HTERT RPE-1 (cell line): ENCODE data around the gene CDON.

Source experiments
- in situ Hi-C: fragments of 300-500 bp; cut with MboI; formaldehyde crosslinking; loops from 4 replicates; pipeline ENCODE4 v1.14.3; 2020; ENCODE audit warnings: low sequenced_read_pairs

Gene CDON

DNA sequence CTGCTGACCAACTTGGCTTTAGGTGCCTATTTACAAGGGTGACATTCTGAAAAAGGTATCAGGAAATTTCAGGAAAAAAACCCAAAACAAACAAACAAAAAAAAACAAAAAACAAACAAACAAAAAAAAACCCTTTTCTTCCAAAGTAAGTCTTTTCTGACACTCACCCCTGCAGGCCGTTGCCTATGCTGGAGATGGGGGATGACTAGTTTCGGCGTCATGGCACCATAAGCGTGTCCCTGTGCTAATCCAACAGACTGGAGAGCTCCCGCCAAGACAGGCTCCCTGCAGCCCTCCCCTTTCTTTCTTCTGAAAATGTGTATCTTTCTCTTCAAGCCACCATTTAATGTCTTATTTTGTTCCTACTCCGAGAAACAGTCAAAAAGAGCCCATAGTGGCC is 103.2 kb downstream of the CDON start:
- in situ Hi-C loops = no loop called here

GRCh38 chr11:125958872-125959400 is 103.7 kb downstream of the CDON start:
- in situ Hi-C loops = no loop called here

DNA sequence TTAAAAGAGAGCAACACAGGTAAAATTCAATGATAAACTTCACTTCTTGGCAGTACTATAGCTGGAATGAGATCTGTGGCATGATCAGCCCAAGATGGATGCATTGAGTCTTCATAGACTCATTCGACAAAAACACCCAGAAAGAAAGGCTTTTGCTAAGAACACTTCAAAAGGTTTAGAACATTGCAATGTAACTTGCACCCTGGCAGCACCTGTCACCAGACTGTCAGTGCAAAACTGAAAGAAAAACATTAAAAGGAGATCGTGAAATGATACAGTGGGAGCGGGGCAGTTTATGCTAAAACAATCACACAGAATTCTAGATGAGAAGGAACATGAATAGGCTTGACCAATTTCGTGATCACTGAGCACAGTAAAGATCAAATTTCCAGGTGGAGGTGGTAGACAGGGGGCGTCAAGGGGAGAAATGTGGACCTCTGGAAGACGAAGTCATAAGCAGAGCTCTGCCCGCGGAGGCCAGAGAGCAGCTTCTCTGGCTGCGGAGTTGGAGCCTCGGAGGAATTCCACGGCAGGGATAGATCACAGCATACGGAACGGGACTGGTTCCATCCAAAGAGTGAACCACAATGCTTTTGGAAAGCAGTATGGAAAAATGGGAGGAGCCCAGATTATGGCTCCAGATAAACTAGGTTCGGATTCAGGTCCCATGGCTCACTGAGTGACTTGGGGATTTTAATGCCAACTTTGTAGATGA is 104.9 kb downstream of the CDON start:
- in situ Hi-C loops = no loop called here

GRCh38 chr11:125956391-125957134 is 106.1 kb downstream of the CDON start:
- in situ Hi-C loops = no loop called here

DNA sequence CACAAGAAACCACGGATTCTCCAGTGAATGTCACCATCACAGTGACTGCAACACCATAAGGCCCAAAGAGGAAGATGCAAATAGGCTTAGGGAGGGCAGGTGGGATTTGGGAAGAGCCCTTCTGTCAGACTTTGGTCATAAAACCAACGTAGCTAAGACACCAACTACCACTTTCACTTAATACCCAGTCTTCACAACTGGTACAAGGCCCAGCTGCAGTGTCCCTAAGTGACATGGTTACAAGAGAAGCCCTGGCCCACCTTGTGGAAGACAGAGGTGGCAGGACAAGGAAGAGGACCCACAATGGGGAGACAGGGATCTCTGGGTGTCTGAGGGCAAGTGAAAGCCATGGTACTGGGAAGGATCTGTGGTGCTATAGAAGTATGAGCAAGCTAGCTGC is 106.8 kb downstream of the CDON start:
- in situ Hi-C loops = no loop called here

GRCh38 chr11:125954945-125955640 is 107.6 kb downstream of the CDON start:
- in situ Hi-C loops = no loop called here

- in situ Hi-C loops = no loop called here
Measured at GRCh38 chr11:125954123-125954944, 108.3 kb downstream of the CDON start.

DNA sequence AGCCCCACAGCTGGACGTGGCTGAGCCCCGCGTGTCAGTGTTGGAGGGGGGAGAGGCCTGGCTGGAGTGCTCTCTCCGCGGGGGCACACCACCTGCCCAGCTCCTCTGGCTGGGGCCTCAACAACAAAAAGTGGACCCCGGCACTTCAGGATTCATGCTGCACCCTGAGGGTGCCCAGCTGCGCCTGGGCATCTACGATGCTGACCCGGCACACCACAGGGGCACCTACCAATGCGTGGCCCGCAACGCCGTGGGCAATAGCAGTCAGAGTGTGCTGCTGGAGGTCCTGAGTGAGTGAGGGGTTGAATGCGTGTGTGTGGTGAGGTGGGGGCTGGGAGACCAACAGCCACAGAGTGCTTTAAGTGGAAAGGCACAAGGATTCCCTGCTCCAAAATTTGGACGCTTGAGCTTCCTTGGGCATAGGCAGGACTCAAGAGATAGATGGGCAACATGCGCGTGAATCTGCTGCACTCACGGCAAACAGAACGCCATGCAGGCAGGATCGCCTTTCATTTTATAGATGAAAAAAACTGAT is 109.2 kb downstream of the CDON start:
- in situ Hi-C loops = no loop called here

DNA sequence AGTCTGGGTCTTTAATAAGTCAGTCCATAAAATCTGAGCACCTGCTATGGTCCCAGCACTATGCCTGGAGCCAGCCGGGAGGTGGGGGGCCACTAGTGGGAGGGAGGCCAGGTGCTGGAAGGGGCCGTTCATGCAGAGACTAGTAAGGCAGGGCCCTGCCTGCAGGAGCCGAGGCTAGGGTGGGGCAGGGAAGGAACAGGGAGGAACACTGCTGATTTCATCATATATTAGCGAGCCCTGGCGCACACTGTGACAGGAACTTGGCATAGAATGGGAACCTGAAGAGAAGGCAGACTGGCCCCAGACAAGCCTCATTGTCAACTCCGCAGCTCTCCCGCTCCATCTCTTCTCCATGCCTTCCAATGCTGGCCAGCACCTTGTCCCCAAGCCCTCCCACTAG is 109.7 kb downstream of the CDON start:
- in situ Hi-C loops = no loop called here

DNA sequence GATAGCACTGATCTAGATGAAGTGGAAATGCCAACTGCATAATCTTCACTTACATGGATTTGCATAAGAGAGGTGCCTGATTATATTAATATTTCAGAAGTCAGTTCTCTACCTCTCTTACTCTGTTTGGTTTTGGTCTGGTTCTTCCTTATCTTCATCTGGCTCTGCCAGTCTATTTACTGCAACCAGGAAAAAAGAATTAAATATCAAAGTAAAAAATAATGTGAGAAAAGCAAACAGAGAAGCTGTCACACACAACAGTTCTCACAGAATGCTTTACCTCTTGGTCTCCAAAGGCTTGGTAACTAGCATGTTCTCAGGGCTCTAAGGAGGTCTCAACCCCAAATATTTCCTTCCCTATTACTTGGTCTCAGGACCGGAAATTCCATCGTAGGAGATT is 110.1 kb downstream of the CDON start:
- in situ Hi-C loops = no loop called here

- in situ Hi-C loops = no loop called here
Measured at GRCh38 chr11:125951731-125952130, 110.9 kb downstream of the CDON start.

- in situ Hi-C loops = no loop called here
Measured at GRCh38 chr11:125950696-125951651, 111.7 kb downstream of the CDON start.

DNA sequence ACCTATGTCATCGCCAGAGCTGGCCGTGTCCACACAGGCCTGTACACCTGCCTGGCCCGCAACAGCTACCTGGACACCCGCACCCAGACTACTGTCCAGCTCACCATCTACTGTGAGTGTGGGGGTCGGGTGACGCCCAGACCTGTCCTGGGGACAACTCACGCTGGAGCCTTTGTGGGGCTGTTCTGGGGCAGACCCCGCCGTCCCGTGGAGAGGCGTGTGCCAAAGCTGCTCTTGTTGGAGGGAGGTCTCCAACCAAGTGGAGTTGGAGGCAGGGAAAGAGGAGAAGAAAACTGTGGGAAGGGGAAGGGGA is 112.5 kb downstream of the CDON start:
- in situ Hi-C loops = no loop called here

DNA sequence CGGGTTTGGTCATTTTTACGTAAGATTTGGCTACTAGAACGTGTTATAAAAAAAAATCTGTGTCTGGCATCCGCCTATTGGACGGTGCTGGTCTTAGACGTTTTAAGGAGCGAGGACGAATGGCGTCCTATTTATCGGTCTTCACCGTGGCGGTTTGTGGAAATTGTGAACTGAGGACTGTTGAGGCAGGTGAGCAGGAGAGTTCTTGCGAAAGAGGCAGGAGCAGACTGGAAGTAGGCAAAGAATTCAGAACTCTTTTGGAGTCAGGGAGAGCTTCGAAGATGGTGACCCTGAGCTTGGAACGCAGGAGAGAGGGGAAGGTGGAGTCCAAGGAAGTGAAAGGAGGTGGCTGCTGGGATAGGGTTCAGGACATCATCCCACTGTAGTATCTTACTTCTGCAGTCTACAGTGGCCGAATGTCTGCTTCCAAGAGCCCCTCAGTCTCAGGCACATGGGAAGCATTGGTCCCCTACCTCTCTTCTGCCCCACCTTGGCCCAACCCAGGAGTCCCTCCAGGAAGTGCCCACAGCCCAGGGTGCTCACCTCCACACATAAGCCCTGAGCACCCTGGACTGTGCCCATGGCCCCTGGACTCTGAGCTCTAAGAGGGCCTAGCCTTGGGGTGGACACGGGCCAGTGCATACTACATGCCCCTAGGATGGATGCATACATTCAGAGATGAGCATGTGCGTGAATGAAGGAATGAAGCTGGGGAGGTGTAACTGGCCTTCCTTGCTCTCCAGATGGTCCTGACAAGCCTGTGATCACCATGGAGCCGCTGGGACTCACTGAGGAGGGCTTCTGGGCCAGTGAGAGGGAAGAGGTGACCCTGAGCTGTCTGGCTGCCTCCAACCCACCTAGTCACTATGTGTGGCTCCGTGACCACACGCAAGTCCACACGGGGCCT is 113.1 kb downstream of the CDON start:
- in situ Hi-C loops = no loop called here

DNA sequence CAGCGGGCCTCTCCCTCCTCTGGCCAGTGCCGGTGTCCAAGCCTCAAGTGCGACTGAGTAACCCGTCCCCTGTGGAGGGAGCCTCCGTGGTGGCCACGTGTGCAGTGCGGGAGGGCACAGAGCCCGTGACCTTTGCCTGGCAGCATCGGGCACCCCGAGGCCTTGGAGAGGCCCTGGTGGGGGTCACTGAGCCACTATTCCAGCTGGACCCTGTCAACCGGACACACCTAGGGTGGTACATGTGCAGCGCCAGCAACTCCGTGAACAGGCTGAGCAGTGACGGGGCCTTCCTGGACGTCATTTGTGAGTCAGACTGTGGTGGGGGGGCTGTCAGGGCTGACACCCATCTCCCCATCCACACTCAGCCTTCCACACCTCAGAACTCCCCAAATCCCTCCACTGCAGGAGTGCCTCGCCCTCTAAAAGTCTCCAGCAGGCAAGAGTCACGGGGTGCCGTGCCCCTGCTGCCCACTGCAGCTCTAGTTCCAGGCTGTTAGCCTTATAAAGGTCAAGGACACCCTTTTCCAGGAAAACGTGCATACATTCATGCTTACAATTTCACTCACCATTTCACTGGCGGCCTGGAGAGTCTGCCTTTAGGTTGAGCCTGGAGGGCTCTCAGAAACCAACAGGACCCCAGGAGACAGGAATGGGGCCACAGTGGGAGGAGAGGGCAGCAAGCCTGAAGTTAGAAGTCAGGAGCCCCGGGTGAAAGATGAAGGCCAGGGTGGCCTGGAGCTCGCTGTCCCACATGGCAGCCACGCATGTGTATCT is 114.2 kb downstream of the CDON start:
- in situ Hi-C loops = no loop called here

DNA sequence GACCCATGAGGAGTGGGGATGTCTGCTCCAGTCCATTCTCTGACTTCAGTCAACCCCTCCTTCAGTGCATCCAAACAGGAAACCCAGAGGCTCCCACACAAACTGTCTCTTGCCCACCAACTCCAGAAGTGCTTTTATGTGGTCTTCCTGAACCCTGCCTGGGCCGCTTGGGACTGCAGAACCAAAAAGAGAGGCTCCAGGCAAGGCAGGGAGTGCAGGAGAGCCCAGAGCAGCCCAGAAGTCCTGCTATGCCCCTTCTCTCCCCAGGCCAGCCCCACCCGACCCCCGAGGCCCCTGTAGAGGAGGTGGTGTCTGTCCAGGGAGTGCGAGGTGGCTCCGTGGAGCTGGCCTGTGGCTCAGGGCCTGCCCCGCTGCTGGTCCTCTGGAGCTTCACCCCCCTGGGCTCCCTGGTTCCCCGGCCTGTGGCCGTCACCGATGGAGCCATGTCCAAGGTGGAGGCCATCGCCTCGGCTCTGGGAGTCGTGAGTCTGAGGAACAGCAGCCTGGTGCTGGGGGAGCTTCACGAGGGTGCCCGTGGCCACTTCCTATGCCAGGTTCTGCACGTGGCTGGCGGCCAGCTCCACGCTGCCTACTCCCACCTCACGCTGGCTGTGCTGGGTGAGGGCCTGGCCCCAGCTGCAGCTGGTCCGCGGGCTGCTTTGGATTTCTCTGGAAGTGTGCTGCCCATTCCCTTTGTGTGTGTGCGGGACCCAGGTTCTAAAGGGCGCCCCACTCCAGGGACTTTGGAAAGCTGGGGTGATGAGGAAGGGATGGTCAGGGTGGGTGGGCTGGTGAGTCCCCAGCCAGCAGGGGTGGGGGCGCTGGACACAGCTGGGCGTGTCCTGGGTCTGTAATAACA is 115.0 kb downstream of the CDON start:
- in situ Hi-C loops = no loop called here
